HS-27A (cell line): ENCODE measurements around the gene GNG12.

ENCODE experiments used
- DNase-seq: peaks from one replicate; pipeline ENCODE4 v3.0.0-alpha.2; 2012; ENCODE audit warnings: low read depth, missing footprints

The GNG12 gene

DNA sequence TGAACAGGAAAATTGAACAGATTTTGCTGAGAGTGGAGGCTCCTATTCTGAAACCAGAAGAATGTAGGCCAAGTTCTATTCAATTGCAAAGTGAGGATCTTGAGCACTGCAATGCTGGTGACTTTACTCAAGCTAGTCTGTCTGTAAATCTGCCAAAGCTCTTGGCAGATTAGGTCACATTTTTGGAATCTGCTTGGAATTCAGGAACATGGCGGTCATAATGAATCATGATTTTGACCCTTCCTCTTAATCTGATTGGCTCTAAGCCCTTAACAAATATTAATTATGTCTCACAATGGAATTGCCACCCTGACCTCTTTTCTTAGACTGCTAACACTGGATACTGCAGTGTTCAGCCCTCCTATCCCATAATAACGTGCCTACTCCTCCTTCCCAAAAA lies 7.2 kb upstream of the GNG12 start:
- peak; percentile 91 for DNase-seq

DNA sequence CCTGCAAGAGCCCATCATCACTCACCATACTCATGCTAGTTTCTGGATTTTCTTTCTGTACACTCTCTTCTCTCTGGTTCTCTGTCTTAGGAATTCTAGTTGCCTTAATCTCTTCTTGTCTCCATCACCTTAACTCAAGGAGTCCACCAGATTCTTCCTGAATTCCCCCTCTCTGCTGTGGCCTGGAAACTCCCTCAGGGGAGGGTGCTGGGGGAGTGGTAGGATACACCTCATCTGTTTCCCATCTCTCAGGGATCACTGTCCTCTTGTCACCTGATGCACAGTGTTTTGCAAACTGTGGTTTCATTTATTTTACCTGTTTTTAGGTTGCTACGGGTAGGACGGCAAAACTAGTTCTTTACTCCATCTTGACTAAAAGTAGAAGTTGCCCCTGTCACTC lies 6.6 kb upstream of the GNG12 start:
- no peak for DNase-seq

DNA sequence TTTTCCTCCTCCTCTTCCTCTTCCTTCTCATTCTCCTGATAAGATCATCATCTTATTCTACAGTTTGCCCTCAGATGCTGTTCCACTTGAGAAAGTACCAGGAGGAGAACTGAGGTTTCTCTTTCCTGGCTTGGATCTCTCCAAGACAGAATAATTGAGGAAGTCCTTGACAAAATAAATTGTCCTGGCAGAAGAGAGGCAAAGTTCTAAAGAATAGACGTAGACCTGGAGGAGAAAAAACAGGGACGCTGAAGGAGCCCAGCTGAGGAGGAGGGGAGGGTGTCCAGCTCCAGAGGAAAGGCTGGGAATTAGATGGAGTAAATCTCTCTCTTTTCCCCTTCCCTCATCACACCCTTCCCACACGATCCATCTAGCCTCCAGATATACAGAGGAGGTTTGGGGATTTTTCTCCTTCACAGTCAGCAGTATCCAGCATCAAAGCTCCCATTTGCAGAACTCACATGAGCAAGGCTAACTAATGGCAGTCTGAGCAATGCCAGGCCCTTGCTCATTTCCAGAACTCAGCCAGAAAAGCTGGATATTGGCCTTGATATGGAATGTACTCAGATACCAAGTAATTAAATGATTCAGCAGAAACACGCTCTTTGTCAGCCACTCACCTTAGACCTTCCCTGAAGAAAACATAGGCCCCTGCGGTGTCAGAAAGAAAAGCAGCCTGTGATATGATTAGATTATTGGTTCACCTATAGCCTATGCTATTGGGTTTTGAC lies 5.1 kb upstream of the GNG12 start:
- no peak for DNase-seq

DNA sequence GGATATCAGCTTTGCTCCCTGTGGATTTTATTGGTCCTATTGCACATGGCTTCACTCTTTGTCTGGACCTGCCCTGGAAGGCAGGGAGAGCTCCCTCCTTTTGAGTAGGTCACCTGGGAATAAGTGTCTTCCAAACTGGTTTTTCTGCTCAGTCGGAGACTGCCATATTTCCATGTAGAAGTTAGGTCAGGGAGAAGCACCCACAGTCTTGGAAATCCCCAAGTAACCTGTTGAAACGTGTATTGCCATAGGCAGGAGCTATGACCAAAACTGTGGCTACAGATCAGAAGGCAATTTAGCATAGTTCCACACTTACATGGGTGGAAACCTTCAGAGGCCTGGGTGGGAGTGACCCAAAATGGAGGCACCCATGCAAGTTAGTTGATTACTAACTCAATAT lies 3.5 kb upstream of the GNG12 start:
- no peak for DNase-seq

DNA sequence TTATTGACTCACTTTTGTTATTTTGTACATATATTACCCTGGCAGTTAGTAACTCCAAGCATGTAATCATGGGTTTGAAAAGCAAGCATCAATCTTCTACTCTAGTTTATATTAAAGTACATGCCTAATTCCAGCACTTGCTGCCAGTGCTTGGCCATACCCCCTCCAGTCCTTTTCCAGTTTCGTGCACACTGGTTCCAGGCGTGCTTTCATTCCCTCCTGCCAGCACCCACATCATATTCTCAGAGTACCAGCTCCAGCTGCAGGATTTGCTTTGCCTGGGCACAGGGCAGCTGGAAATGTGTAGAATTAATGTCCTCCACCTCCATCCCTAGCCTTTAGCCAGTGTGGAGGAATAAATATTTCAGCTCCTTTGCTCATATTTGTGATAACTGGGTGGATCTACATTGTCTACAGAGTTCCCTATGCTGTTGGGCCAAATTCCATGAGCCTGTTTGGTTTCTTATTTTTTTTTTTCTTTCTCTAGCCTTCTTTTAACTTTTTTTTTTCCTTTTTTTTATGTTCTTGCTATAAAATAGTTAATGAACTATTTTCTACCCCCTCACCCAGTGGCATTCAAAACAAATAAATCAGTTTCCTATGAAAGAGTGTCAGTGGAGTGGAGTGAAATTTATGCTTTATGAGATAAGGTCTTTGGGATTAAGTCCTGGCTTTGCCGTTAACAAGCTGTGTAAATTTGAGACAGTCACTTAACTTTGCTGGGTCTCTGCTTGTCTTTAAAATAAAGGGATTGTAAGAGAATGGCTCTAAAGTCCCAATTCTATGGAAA lies 2.6 kb upstream of the GNG12 start:
- no peak for DNase-seq

DNA sequence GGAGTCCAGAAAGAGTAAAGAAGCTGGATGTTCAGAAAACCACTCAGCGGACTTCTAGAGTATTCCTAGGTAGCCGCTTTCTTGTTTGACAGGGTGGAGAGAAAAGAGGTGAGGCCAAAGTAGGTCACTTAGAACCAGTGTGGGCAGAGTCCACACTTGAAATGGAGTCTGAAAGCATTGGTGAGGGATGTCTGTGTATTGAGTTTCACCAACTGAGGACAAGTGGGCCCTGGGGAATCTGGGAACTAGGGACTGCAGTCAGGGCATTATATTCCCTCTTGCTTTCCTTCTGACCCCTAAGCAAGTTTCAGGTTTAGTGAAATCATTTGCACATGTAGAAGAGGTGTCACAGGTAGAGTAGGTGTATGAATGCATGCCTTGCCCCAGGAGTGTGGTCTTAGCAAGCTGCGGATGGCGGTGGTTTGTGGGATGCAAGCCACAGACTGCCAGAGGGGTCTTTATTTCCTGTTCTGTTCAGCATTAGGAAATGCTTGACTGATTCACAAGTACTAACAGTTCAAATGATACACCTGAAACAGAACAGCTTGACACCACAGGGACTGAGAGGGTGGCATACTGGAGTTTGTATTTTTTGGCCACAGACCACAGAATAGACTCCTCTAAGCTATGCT lies 1.1 kb upstream of the GNG12 start:
- DNase-seq: no peak

DNA sequence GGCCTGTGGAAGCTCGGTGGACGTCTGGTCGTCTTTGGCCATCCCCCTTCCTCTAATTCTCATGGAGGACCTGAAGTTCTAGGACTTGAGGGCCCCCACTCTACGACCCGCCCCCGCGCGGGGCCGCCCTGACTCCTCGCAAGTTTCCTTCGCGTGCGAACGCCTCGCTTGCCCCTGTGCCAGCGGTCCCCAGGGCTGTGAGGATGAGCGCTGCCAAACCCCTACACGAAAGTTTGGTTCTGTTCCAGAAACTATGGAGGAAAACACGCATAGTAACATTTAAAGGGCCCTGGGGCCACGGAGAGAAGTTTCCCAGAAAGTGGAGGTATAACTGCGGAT lies 304 bp upstream of the GNG12 start:
- no peak for DNase-seq

DNA sequence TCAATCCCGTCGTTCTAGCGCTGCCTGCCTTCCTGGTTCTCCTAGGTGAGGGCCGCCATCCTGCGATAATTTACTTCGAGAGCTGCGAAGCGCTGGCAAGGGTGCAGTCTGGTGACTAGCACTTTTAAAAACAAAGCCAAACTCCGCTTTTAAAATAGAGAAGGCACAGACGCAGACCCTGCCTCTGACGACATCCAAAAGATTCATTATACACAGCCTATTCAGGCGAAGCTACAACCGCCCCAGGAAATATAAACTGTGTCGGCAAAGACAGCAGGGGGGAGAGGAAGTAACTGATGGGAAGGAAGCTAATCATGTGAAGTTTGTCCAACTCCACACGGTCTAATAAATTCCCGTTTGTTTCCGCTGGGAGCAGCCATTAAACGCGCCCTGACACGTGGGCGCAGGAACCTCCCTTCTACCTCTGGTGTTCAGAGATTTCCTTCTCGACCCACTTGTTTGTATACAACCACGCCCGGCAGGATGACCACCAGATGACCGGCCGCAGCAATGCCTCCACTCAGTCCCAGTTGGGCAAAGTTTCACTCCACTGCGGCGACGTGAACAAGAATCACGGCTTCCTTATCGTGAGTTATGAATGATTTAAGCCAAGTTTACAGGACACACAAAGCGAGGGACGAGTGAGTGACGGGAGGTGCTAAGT lies 1.3 kb downstream of the GNG12 start:
- DNase-seq: peak; percentile 83

DNA sequence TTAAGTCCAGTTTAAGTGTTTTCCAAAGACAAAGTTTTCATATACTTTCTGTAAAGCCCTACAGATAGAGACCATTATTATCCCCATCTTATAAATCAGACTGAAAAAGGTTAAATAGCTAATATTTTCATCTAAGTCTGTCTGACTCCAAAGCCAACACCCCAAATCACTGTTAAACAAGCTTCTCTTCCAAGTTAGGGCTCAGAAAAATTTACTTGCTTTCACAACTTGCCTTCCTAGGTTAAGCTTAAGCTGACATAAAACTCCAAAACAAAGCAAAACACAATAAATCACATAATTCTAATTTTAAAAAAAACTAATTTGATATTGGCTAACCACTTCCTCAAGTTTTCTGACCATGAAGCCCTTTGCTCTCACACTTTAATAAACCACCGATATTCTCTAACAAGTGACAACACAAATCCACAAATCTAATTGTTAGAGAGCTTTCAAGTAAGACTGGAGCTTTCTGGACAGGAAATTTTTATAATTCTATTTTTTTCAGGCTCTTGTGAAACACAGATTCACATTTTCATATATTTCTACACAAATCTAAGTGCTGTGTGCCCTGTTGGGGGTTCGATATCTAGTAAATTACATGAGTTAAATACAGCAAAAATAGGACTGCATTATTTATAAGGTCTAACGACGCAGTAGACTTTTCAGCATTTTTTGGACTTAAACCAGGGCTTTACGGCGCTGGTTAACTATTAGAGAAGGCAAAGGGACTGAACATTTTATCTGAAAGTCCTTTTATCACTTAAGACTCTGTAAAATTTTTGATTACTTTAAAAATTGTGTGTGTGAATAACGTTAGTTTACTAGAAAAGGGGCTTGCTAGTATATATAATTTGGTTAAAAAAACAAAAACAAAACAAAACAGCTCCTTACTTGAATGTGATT lies 2.1 kb downstream of the GNG12 start:
- DNase-seq: no peak

DNA sequence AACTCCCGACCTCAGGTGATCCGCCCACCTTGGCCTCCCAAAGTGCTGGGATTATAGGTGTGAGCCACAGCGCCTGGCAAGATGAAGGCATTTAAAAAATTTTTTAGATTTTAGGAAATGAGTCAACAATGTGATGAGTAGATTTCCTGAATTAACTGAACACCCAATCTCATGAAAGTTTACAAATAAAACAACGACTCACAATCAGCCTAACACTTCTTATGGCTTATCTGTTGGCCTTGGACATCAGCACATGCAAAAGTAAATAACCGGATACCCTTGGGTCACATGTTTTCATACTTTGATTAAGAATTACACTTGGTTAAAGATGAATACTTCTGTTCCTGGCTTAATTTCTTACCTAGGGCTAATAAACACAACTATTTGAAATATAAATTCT lies 3.0 kb downstream of the GNG12 start:
- DNase-seq: no peak

DNA sequence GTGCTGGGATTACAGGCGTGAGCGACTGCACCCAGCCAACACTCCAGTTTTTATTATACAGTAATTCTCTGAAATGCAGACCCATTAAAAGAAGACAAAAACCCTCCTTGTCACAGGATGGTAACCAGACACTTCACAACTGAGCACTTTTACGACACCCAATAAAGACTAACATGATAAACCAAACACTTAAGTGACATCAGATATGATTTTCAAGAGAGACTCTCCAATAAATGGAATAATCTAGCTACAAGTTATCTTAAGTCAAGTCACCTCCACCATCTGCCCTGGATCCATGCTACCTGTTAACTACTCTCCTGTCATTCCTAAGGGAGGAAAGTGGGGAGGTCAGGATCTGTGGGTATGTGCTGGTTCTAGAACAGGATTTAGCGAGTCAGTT lies 5.6 kb downstream of the GNG12 start:
- no peak for DNase-seq

DNA sequence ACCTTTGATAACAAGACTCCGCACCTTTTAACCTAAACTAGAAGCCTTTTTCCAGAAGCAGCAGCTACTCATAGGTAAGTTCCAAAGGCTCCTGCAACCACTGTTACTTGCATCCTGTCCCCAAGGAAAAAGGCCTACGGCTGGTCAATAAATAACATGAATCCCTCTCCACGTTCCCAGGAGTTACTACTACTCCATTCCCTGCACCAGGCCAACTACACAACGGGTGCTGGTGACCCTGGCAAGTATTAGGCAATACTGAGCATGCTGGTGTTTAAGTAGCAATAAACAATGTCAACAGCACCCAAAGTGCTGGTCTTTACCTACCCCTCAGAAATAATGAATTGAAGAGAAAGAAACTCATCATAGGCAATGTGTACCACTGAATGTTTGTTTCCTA lies 7.7 kb downstream of the GNG12 start:
- no peak for DNase-seq

DNA sequence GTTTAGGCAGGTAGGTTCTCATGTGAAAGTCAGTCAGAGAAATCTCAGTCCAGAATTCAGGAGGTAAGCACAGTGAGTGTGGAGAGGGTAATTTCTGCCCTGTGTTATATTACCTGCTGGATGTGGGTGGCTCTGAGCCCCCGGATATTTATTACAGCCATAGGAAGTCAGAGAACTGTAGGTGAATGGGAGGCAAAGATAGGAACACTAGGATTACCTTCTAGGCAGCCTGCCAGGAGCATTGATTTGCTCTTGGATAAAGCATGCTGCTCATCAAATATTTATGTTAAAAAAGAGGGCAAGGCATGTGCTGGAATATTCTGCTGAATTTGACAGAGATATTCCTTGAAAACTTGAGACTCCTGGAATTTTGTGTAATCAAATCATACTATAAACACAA lies 8.5 kb downstream of the GNG12 start:
- DNase-seq: no peak

DNA sequence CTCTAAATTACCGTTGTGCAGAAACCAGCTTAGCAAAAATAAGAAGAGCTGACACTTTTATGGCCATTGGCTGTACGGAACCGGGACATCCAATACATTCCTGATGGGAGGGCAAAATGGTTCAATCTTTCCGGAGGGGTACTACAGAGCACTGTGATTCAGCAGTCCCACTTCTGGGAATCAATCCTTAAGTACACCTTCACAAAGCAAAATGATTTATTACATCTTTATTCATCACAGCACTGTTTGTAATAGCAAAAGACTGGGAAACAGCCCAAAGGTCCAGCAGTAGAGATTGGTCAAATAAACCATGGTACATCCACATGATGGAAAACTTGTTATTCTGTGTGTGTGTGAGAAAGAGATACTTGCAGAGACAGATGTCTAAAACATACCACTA lies 9.7 kb downstream of the GNG12 start:
- DNase-seq: no peak

DNA sequence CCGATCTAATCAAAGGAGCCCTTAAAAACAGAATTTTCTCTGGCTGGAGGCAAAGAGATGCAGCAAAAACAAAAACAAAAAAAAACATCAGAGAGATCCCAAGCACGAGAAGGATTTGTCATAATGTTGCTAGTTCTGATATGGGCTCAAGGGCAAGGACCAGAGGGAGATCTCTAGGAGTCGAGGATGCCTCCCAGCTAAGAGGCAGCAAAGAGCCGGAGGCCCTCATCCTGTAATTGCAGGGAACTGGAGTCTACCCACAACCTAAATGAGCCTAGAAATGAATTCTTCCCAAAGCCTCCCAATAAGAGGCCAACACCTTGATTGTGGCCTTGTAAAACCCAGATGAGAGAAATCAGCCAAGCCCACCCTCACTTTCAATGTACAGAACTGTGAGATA lies 12.0 kb downstream of the GNG12 start:
- no peak for DNase-seq

DNA sequence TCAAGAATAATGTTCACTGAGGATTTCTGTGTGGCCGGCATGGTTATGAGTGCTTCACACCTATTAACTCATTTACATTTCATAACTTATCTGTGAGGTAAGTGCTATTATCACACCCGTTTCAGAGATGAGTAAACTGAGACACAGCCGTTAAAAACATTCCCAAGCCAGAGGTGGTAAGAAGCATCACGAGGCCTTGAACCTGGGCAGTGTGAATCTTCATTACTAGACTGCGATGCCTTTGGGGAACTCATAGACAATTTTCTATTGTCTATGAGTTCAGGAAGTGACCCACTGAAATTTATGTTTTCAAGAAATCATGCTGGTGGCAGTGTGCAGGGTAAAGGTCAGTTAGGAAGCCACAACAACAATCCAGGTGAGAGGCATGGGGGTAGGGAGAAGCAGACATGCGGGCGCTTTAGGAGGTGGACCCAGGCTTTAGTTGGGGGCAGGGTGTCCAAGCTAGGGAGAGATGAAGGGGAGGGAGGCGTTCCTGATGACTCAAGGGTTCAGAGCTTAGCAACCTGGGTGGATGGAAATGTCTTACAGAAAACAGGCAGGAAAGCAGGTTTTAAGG lies 14.5 kb downstream of the GNG12 start:
- no peak for DNase-seq

DNA sequence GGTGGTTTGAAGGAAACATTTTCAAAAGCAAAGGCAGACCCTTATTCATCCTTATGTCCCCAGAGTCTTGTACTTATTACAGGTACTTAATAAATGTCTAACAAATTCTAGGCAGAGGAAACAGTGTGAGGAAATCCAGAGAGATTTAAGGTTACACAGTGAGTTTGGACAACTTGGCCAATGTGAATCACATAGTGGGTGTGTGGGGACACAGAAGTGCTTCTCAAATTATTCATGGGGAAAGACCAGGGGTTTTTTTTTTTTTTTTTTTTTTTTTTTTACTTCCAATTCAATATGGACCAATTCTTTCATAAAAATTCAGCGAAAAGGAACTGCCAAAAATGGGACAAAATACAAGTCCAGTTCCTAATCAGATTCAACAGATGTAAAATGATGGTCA lies 15.1 kb downstream of the GNG12 start:
- no peak for DNase-seq

DNA sequence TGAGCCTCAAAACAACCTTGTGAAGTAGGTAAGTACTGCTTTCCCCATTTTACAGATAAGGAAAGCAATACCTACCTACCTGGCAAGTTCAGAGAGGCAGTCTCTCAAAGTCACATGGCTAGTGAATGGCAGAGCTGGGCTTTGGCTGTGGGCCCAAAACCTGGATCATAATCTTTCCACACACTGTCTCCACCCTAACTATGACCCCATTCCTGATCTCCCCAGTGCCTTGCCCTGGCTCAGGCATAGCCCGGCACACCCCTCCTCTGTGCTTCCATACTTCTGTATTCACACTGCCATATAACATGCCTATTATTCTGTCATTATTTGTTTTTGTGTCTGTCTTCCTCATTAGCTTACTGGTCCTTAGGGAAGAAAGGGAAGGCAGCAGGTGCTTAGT lies 15.9 kb downstream of the GNG12 start:
- DNase-seq: no peak

DNA sequence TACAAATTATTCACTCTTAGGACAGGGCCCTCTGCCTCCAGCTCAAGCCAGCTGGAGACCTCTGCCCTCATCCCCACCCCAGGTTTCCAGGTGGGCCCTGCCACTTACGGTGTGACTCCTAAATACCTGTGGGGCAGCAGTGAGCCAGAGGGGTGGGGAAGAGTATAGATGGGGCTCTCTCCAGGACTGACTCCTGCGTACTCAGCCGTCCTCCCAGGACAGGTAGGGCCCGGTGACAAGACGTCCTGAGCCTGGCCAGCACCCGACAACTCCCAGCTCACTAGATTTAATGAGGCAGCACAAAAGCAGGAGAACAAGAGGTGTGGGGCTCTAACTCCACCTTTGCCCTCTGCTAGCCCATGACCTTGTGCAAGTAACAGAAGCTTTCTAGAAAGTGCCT lies 16.8 kb downstream of the GNG12 start:
- DNase-seq: no peak

DNA sequence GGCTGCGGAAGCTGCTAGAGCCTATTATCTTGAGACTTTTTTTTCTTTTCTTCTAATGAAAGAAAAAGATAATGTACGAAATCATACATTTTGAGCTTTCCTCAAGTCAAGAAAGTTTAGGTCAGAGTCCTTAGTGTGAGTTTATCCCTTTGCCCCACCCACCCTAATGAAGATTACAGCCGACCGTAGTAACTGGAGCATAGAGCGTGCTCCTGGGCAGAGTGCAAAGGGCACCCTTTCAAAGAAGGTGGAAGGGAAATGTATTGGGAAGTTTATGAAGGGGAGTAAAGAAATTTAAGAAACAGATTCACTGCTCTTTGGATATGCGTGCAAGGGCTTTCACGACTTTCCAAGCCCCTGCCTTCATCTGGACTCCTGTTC lies 17.2 kb downstream of the GNG12 start:
- no peak for DNase-seq

DNA sequence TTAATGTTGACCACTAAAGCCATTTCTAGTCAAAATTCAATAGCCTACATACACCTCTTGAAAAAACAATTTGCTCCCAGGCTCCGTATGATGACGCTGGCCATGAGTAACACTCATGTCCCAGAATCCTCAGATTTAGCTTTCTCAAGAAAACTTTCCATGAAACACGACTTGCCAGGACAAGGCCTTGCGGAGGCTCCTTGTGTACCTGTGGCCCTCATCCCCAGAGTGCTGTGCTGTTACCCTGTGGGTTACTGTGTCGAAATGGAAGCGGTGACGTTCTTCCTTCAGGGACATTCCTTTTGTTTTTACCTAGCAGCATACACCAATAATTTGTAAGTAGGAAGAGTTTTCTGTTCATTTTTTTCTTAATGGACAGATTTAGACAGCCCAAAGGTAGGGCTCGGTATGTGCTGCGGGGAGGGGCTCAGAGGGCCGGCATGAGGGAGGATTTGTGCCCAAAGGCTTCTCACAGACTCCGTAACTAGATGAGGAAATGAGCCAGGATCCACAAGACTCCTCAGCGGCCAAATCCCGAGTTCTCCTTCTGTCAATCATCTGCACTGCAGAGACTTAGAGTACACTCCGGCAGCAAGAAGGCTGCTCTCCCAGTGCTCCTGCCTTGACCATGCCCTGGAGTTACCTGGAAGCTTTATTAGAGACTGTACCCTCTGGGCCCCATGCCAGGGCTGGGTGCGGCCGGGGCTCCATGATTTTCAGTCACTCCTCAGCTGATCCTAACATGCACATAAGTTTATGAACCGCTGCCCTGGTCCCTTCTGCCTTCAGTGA lies 17.8 kb downstream of the GNG12 start:
- DNase-seq: no peak
